NCI-H69 (cell line): Measurements from ENCODE around the gene EFHC2.

Experiments used
- DNase-seq: peaks from one replicate; lab custom pipeline; 2025; lab: John Stamatoyannopoulos, UW

EFHC2 gene

GRCh38 chrX:44147130-44147529 is 196.3 kb downstream of the EFHC2 start:
- no peak for DNase-seq

- no peak for DNase-seq
These were observed 199.1 kb downstream of the EFHC2 start for GRCh38 chrX:44144177-44144945.

GRCh38 chrX:44143061-44143602 is 200.3 kb downstream of the EFHC2 start:
- DNase-seq, result no peak

GRCh38 chrX:44130189-44130588 is 213.3 kb downstream of the EFHC2 start:
- no peak for DNase-seq

- no peak for DNase-seq
These were observed 230.1 kb downstream of the EFHC2 start for GRCh38 chrX:44113337-44113736.

- DNase-seq, result no peak
These were observed 236.6 kb downstream of the EFHC2 start for GRCh38 chrX:44106864-44107263.

- peak; percentile 12 for DNase-seq
These were observed 238.1 kb downstream of the EFHC2 start for GRCh38 chrX:44105228-44105913.

GRCh38 chrX:44104699-44105098 is 238.8 kb downstream of the EFHC2 start:
- no peak for DNase-seq

- no peak for DNase-seq
These were observed 242.2 kb downstream of the EFHC2 start for GRCh38 chrX:44101281-44101680.

GRCh38 chrX:44099366-44099765 is 244.1 kb downstream of the EFHC2 start:
- no peak for DNase-seq
